ENCODE results near the gene PLA2G3. TPM values are rescaled to one million over a fixed set of nuclear protein-coding genes. Genes with fewer than 3 reads are reported as not detected.
"Not testable (repeated sequence)": the region's sequence is repeated elsewhere in the genome, so short reads cannot be mapped to it uniquely, and the experiment has no call there.

PLA2G3 gene
- total RNA-seq, 1 donor from 2014 or later: 5.0 TPM

DNA sequence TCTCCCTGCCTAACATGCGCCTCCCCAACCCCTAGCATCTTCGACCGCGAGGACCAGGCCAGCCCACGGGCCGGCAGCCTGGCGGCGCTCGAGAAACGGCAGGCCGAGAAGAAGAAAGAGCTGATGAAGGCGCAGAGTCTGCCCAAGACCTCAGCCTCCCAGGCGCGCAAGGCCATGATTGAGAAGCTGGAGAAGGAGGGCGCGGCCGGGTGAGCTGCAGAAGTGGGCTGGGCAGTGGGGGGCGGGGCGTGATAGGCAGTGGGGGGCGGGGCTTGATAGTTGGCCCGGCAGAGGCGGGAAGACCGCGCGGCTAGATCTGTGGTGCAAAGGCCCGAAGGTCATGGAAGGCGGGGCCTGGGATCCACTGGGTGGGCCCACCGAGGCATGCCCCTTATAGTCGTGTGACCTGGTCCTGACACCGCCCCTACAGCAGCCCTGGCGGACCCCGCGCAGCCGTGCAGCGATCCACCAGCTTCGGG lies 41.6 kb downstream of the PLA2G3 start:
- no peaks in the 10 kb centered on the region for H3K27me3 ChIP-seq (ENCODE audit: low read depth)
- TF ChIP-seq, protein P1, sequence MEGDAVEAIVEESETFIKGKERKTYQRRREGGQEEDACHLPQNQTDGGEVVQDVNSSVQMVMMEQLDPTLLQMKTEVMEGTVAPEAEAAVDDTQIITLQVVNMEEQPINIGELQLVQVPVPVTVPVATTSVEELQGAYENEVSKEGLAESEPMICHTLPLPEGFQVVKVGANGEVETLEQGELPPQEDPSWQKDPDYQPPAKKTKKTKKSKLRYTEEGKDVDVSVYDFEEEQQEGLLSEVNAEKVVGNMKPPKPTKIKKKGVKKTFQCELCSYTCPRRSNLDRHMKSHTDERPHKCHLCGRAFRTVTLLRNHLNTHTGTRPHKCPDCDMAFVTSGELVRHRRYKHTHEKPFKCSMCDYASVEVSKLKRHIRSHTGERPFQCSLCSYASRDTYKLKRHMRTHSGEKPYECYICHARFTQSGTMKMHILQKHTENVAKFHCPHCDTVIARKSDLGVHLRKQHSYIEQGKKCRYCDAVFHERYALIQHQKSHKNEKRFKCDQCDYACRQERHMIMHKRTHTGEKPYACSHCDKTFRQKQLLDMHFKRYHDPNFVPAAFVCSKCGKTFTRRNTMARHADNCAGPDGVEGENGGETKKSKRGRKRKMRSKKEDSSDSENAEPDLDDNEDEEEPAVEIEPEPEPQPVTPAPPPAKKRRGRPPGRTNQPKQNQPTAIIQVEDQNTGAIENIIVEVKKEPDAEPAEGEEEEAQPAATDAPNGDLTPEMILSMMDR (IDR thresholded peaks at IDR 0.05): no peak
- ATAC-seq (no peak), DNase-seq (no peak)
- H3K36me3 ChIP-seq: peaks cover 71% of the 10 kb centered on the region
- no peak overlapping the region for H3K4me3 ChIP-seq
- H3K4me1 ChIP-seq: no peaks in the 10 kb centered on the region
- no peak overlapping the region for H3K27ac ChIP-seq
- H3K9me3 ChIP-seq: no peaks in the 10 kb centered on the region
- intact Hi-C loops (cut with DNase I): no loop called here

DNA sequence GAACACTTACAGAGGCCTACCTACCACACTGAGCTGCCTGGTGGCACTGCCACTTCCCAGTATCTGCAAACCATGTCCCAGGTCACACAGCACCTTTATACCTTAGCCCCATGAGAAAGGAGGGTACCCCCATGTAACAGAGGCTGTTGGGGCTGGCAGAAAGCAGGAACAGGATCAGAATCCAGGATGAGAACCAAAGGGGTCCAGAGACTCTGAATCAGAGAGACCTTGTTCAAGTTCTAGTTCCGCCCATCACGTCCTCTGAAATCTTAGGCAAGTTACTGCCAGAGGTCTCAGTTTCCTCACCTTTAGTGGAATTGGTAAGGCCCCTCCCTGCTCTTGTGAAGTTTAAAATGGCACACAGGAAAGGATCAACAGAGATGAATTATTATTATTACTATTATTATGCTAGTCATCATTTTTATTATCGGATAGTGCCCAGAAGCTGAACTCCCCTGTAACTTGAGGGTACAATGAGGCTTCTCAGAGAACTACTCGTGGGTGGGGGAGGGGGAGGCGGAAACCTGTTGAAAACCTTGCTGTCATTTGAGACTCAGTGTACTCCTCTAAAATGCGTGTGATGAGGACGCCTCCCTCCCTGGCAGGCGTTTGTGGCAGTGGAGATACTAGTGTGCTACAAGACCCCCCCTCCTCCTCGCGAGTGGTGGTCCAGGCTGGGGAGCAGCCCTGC lies 42.2 kb downstream of the PLA2G3 start:
- TF ChIP-seq, protein P1 (IDR thresholded peaks at IDR 0.05): no peak
- no peaks in the 10 kb centered on the region for H3K4me1 ChIP-seq
- peaks cover 76% of the 10 kb centered on the region for H3K36me3 ChIP-seq
- DNase-seq (no peak), ATAC-seq (no peak)
- H3K27ac ChIP-seq: no peak overlapping the region
- H3K9me3 ChIP-seq: no peaks in the 10 kb centered on the region
- no peaks in the 10 kb centered on the region for H3K27me3 ChIP-seq (ENCODE audit: low read depth)
- no peak overlapping the region for H3K4me3 ChIP-seq
- intact Hi-C loops (cut with DNase I): no loop called here

DNA sequence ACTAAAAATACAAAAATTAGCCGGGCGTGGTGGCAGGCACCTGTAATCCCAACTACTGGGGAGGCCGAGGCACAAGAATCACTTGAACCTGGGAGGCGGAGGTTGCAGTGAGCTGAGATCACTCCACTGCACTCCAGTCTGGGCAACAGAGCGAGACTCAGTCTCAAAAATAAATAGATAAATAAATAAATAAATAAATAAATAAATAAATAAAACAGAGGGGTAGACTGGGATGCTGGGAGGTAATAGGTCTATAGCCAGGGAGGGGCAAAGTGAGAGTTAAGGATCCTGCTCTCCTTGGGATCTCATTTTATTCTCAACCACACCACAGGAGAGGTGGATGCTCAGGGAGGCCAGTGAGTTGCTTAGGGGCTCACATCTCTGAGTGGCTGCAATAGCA lies 42.8 kb downstream of the PLA2G3 start:
- DNase-seq; H3K27ac ChIP-seq; H3K4me1 ChIP-seq; H3K9me3 ChIP-seq; H3K4me3 ChIP-seq; H3K27me3 ChIP-seq (ENCODE audit: low read depth); ATAC-seq; intact Hi-C loops (cut with DNase I): not testable (repeated sequence)
- H3K36me3 ChIP-seq: peaks cover 82% of the 10 kb centered on the region

DNA sequence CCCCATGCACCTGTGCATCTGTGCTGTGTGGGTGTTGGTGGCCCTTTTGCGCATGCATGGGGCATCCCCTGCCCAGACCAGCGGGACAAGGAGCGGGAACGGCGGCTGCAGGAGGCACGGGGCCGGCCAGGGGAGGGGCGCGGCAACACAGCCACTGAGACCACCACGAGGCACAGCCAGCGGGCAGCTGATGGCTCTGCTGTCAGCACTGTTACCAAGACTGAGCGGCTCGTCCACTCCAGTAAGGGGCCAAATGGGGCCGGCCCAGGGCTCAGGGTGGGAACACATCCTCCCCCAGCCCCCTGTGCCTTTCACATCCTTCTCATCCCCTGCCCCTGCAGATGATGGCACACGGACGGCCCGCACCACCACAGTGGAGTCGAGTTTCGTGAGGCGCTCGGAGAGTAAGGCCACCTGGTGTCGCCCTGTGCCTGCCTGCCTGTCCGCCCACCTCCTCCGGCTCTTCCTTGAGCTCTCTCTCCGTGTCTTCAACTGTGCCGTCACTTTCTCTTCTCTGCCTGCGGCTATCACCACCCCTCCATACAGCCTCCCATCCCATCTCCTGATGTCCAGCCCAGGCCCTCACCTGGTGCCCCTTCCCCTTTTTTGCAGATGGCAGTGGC lies 43.5 kb downstream of the PLA2G3 start:
- no peak for ATAC-seq
- no peak overlapping the region for H3K27ac ChIP-seq
- H3K9me3 ChIP-seq: no peaks in the 10 kb centered on the region

DNA sequence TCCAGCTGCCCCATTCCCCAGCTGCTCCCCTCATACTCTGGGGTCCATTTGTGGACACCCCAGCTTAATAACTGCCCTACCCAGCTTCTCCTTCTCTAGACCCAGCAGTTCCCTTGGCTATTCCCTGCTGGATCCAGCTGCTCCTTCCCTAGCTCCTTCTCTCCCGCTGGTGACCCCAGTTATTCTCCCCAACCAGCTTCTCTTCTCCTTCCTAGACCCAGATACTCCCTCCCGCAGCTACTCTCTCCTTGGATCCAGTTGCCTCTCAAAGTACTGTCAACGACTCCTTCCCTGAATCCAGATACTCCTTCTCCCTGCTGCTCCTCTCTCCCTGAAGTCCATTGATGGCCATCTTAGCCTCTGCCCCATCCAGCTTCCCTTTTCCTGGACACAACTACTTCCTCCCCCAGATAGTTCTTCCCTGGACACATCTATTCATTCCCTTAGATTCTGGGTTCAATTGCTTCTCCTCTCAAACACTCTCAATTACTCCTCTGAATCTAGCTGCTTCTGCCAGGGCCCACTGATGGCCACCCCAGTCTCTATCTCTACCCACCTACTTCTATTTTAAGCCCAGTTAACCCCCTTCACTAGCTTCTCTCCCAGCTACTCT lies 44.6 kb downstream of the PLA2G3 start:
- no peak overlapping the region for H3K27ac ChIP-seq
- no peaks in the 10 kb centered on the region for H3K27me3 ChIP-seq (ENCODE audit: low read depth)
- TF ChIP-seq, protein P1 (IDR thresholded peaks at IDR 0.05): no peak
- DNase-seq (no peak), ATAC-seq (no peak)
- intact Hi-C loops (cut with DNase I): no loop called here
- no peaks in the 10 kb centered on the region for H3K4me1 ChIP-seq
- no peaks in the 10 kb centered on the region for H3K9me3 ChIP-seq
- H3K36me3 ChIP-seq: peaks cover 95% of the 10 kb centered on the region
- no peak overlapping the region for H3K4me3 ChIP-seq

More for the DNA sequence above, 43.5 kb downstream of the PLA2G3 start:
- Histone ChIP-seq H3K4me3 (no peak overlapping the region), H3K4me1 (no peaks in the 10 kb centered on the region), H3K36me3 (peaks cover 90% of the 10 kb centered on the region), H3K27me3 (ENCODE audit: low read depth) (no peaks in the 10 kb centered on the region)
- TF ChIP-seq, protein P1 (IDR thresholded peaks at IDR 0.05): no peak
- no peak for DNase-seq
- intact Hi-C loops (cut with DNase I): no loop called here

DNA sequence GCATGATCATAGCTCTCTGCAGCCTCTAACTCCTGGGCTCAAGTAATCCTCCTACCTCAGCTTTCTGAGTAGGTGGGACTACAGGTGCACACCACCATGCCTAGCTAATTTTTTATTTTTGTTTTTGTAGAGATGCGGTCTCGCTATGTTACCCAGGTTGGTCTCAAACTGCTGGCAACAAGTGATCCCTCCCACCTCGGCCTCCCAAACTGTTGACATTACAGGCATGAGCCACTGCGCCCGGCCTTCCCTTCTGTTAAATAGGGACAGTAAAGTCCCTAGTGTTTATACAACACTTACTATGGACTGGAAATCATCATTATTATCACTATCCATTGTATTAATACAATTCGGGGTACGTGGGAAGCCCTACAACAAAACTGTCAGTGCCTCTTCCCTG lies 45.6 kb downstream of the PLA2G3 start:
- no peak for ATAC-seq
- Histone ChIP-seq H3K4me3 (no peak overlapping the region), H3K4me1 (no peaks in the 10 kb centered on the region), H3K9me3 (no peaks in the 10 kb centered on the region), H3K27ac (no peak overlapping the region), H3K27me3 (ENCODE audit: low read depth) (no peaks in the 10 kb centered on the region), H3K36me3 (peaks cover 100% of the 10 kb centered on the region)
- no peak for DNase-seq
- intact Hi-C loops (cut with DNase I): no loop called here
- TF ChIP-seq, protein P1 (IDR thresholded peaks at IDR 0.05): no peak

All from lower lobe of right lung (tissue), 2 donors.